GM10248 (cell line): ENCODE data around the gene PAX5.
A peak's percentile ranks its signal among the peaks of the same experiment; 100 is the strongest.

Experiments
- CTCF ChIA-PET: fragments of 300-600 bp; sonication (Branson Sonifier 250); formaldehyde crosslinking; extraction: SDS; loops from one replicate; lab custom pipeline; 2021; ENCODE audit warnings: antibody characterized with exemption; lab: Yijun Ruan, JAX
- POLR2A ChIA-PET: fragments of 350-650 bp; sonication (Branson Sonifier 250); formaldehyde crosslinking; extraction: SDS; loops from one replicate; lab custom pipeline; 2020; ENCODE audit warnings: antibody characterized with exemption; lab: Yijun Ruan, JAX
- DNase-seq: peaks from one replicate; pipeline ENCODE4 v3.0.0; 2012; ENCODE audit errors: extremely low spot score
- TF ChIP-seq, protein P1 (sequence below): IDR thresholded peaks from 2 replicates; pipeline ENCODE4 v1.5.1; 2012; ENCODE audit warnings: mild to moderate bottlenecking, low read depth; ENCODE audit errors: extremely low read depth, missing control alignments, control extremely low read depth

Gene PAX5

DNA sequence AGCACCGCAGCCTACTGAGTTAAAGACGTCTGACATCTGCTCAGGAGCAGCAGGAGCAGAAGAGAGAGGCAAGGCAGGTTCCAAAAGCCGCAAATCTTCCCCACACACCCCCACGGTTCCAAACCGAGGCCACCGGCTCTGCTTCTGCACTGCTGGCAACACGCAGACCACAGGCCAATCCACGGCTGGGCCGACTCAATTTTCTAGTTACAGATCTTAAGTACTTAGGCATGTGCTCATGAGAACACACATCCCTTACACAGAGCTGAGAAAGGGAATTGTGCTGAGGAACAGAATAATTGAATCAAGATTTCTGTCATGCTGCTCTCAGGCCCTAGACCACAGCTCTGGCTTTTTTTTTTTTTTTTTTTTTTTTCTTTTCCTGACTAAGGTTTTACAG is 32.6 kb downstream of the PAX5 start:
- ChIA-PET POLR2A (interaction anchor here (0.6 kb wide), 1 partner anchor 376 kb away, joined by 7 read pairs; no protein-coding TSS in a partner anchor), CTCF (interaction anchor here (1.3 to 7.6 kb wide), 2 partner anchors 8 to 10 kb away, joined by 5 to 72 read pairs; no protein-coding TSS in a partner anchor)
- no peak for DNase-seq
- TF ChIP-seq, protein P1, sequence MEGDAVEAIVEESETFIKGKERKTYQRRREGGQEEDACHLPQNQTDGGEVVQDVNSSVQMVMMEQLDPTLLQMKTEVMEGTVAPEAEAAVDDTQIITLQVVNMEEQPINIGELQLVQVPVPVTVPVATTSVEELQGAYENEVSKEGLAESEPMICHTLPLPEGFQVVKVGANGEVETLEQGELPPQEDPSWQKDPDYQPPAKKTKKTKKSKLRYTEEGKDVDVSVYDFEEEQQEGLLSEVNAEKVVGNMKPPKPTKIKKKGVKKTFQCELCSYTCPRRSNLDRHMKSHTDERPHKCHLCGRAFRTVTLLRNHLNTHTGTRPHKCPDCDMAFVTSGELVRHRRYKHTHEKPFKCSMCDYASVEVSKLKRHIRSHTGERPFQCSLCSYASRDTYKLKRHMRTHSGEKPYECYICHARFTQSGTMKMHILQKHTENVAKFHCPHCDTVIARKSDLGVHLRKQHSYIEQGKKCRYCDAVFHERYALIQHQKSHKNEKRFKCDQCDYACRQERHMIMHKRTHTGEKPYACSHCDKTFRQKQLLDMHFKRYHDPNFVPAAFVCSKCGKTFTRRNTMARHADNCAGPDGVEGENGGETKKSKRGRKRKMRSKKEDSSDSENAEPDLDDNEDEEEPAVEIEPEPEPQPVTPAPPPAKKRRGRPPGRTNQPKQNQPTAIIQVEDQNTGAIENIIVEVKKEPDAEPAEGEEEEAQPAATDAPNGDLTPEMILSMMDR: no peak

DNA sequence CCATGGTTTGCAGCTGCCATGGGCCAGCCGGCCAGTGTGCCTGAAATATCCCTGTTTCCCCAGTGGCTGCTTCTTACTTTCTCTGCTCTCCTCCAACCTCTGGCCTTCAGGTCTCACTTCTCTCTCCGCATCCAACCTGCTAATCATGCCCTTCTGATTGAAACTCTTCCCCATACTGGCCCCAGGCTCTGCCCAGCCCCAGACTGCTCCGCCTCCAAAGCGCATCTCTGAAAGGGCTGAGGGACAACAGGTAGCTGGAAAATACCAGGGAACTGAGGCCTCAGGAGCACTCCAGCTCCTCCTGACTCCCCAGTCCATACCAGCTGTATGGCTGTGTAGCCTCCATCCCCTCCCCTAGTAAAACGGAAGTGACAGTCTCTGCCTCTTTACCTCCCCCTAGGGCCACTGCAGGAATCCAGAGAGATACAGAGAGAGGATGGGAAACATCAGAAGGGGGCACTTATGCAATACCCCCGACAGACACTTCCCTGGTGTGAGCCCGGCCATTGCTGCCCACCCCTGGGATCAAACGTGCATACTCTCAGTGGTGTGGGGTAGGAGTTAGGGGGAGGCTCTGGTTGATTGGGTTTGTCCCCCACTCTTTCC is 34.2 kb downstream of the PAX5 start:
- ChIA-PET CTCF (interaction anchor here (0.7 to 7.6 kb wide), 16 partner anchors 8 to 459 kb away, joined by 3 to 72 read pairs (median 4); no protein-coding TSS in a partner anchor), POLR2A (interaction anchor here (0.6 kb wide), 1 partner anchor 368 kb away, joined by 5 read pairs; no protein-coding TSS in a partner anchor)
- TF ChIP-seq, protein P1: peak; percentile 47
- DNase-seq: peak; percentile 48

DNA sequence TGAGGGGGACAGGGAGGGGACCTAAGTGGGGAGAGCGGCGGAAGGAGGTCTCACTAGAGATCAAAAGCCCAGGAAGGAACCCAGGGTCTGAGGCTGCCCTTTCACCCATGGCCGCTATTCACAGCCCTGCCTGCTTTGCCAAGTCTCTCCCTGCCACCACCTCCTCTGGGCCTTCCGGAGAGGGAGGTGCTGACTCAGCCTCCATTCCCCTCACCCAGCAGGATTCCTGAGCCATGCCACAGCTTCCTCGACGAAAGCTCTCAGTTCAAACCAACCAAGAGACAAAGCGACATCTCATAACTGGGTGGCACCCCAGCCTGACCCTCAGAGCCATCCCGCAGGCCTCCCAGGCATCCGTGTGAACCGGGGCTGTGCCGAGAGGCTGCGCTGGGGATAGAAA is 36.7 kb downstream of the PAX5 start:
- TF ChIP-seq, protein P1: no peak
- no peak for DNase-seq
- CTCF ChIA-PET: interaction anchor here (1.2 to 7.6 kb wide), 18 partner anchors 8 to 415 kb away, joined by 4 to 72 read pairs (median 8); no protein-coding TSS in a partner anchor
- POLR2A ChIA-PET: interaction anchor here (1.2 kb wide), 1 partner anchor 40 kb away, joined by 3 read pairs; no protein-coding TSS in a partner anchor

DNA sequence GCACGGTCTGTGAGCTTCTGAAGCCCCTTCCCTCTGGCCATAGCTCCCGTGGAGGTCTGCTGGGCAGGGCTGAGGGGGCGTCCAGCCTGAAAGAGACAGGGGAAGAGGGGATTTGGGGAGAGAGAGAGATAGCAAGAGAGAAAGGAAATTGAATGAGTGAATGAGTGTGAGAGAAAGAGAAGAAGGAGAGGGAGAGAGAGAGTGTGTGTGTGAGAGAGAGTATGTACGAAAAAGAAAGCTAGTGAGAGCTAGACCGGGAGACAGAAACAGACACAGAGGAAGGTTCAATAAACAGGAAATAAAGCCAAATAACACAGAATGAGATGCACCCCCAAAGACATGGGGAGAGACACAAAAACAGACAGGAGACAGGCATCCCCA is 37.4 kb downstream of the PAX5 start:
- POLR2A ChIA-PET: interaction anchor here (1.0 to 1.2 kb wide), 3 partner anchors 30 to 41 kb away, joined by 3 to 5 read pairs (median 3); no protein-coding TSS in a partner anchor
- DNase-seq: no peak
- CTCF ChIA-PET: interaction anchor here (0.8 to 7.6 kb wide), 37 partner anchors 8 to 512 kb away, joined by 3 to 72 read pairs (median 5); partner anchors contain the start of gene ZCCHC7
- TF ChIP-seq, protein P1: no peak

DNA sequence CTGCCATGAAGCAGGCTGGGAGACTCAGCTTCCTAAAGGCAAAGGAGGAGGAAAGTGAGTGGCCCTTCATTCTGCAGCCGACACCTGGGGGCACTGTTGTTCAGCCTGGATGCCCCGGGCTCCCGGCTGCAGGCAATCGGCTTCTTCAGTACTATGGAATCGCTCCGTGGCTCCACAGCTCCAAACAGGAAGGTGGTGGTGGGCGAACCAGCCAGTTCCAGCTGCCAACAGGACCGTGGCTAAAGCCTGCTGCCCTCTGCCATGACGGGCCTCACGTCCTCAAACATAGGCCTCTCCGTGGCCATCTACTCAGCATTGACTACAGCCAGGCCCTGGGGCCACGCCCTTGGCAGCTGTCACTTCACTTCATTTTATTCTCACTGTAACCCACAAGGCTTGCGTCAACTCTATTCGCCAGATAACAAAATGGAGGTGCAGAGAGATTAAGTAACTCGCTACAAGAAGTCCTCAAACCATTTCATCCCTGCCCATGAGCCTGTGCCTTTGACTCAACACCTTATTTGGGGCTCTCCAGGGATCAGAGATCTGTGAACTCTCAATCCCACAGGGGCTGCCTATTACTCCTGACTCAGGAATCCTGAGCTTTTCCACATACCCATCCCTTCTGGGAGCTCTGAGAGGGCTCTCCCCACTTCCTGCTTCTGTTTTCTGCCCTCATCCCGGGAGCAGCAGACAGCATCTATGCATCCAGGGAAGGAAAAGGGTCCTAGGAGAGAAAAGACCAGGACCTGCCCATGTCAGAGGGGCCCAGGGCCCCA is 38.0 kb downstream of the PAX5 start:
- ChIA-PET POLR2A (interaction anchor here (0.9 to 1.2 kb wide), 4 partner anchors 30 to 329 kb away, joined by 3 to 5 read pairs (median 3); no protein-coding TSS in a partner anchor), CTCF (interaction anchor here (0.7 to 7.6 kb wide), 50 partner anchors 9 to 512 kb away, joined by 3 to 72 read pairs (median 4); partner anchors contain the start of gene ZCCHC7)
- peak; percentile 68 for DNase-seq
- TF ChIP-seq, protein P1: peak; percentile 75

DNA sequence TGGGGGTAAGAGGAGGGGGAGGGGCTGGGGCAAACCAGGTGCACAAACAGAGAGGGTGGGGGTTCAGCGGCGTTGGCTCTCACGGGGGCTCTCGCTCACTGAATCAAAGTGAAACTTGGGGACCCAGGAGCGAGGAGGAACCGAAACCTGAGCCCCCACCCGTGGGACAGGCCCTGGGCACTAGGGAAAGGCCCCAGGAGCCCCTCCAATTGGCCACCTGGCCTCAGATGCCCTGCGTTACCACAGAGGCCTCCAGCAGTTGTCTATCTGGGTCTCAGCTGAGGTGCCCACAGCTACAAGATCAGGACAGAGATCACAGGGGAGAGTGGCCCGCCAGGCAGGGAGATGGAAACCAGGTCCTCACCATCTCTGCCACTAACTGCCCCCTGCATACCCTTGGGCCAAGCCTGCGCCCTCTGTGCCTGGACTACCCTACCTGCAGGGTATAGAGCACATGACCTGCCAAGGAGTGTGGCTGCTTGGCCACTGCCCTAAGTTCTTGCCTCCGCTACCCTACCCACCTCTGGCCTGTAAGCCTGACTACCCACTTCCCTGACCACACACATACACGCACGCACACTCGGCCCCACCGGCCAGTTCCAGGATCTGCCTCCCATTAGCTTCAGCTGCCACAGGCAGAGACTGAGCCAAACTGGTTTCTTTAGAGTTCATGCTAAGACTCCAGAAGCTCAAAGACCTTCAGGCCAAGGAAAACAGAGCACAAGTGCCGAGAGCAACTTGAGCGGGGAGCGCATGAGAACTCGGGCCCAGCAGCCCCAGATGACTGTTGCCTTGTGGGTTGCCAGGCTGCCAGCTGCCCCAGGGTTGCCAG is 39.9 kb downstream of the PAX5 start:
- ChIA-PET POLR2A (interaction anchor here (0.7 to 1.0 kb wide), 2 partner anchors 11 to 31 kb away, joined by 3 to 11 read pairs; no protein-coding TSS in a partner anchor), CTCF (interaction anchor here (1.1 to 9.1 kb wide), 4 partner anchors 10 to 417 kb away, joined by 3 to 76 read pairs (median 10); no protein-coding TSS in a partner anchor)
- peak; percentile 81 for DNase-seq
- TF ChIP-seq, protein P1: no peak
